ENCODE data around the gene PPP2R2B.

The PPP2R2B gene

GRCh38 chr5:146643776-146644175, 234.8 kb downstream of the PPP2R2B start:
- WGBS (ENCODE audit: extremely low coverage, insufficient coverage, insufficient read length): no CpG with 5 or more reads among the region's 2 CpGs
- no peak overlapping the region for H4K8ac ChIP-seq (ENCODE audit: low read depth, low read length)
- H3K36me3 ChIP-seq (ENCODE audit: control insufficient read depth in 1 of 2, insufficient read depth in 2 of 2, low read length in 2 of 2): no peaks in the 10 kb centered on the region
- H4K91ac ChIP-seq (ENCODE audit: low read depth, low read length): no peak overlapping the region
- H2BK5ac ChIP-seq (ENCODE audit: low read depth, low read length, poor library complexity): no peak overlapping the region
- H3K4me1 ChIP-seq (ENCODE audit: control insufficient read depth in 1 of 2, insufficient read depth in 2 of 2, low read length in 2 of 2): peaks cover 0 to 3% of the 10 kb centered on the region in 2 experiments
- H3K18ac ChIP-seq (ENCODE audit: low read length): no peak overlapping the region
- no peak overlapping the region for H3K9ac ChIP-seq (ENCODE audit: low read length)
- H2AK5ac ChIP-seq (ENCODE audit: low read length): no peak overlapping the region
- H3K79me2 ChIP-seq (ENCODE audit: control insufficient read depth, insufficient read depth, low read length, poor library complexity): no peaks in the 10 kb centered on the region
- no peak overlapping the region for H3K4ac ChIP-seq (ENCODE audit: low read depth, low read length)
- no peak overlapping the region for H3K4me2 ChIP-seq (ENCODE audit: low read length)
- H4K12ac ChIP-seq (ENCODE audit: low read depth, low read length): no peak overlapping the region
- no peaks in the 10 kb centered on the region for H3K79me1 ChIP-seq (ENCODE audit: low read length)
- no peak overlapping the region for H3K27ac ChIP-seq (ENCODE audit: low read depth, low read length)
- no peak overlapping the region for H2BK120ac ChIP-seq (ENCODE audit: insufficient read depth, low read length, poor library complexity)
- no peaks in the 10 kb centered on the region for H3K9me3 ChIP-seq (ENCODE audit: insufficient read depth, low read depth, low read length)
- H3K14ac ChIP-seq (ENCODE audit: low read length): no peak overlapping the region
- H2AFZ ChIP-seq (ENCODE audit: insufficient read depth, low read length, poor library complexity): no peak overlapping the region
- no peak overlapping the region for H3K4me3 ChIP-seq (ENCODE audit: low read depth, low read length)
- no peak overlapping the region for H2BK12ac ChIP-seq (ENCODE audit: low read length)
- no peak for DNase-seq
- no peaks in the 10 kb centered on the region for H3K27me3 ChIP-seq (ENCODE audit: insufficient read depth, low read length)
- no peak overlapping the region for H3K23ac ChIP-seq (ENCODE audit: low read length)

- H2BK12ac ChIP-seq (ENCODE audit: low read length): no peak overlapping the region
- no peaks in the 10 kb centered on the region for H3K79me2 ChIP-seq (ENCODE audit: control insufficient read depth, insufficient read depth, low read length, poor library complexity)
- no peaks in the 10 kb centered on the region for H3K4me1 ChIP-seq (ENCODE audit: control insufficient read depth in 1 of 2, insufficient read depth in 2 of 2, low read length in 2 of 2)
- no peak overlapping the region for H3K18ac ChIP-seq (ENCODE audit: low read length)
- no peak overlapping the region for H2AFZ ChIP-seq (ENCODE audit: insufficient read depth, low read length, poor library complexity)
- no peak overlapping the region for H2BK5ac ChIP-seq (ENCODE audit: low read depth, low read length, poor library complexity)
- H4K8ac ChIP-seq (ENCODE audit: low read depth, low read length): no peak overlapping the region
- no peaks in the 10 kb centered on the region for H3K79me1 ChIP-seq (ENCODE audit: low read length)
- no peak for DNase-seq
- no peak overlapping the region for H2AK5ac ChIP-seq (ENCODE audit: low read length)
- H2BK120ac ChIP-seq (ENCODE audit: insufficient read depth, low read length, poor library complexity): no peak overlapping the region
- no peak overlapping the region for H3K4ac ChIP-seq (ENCODE audit: low read depth, low read length)
- H4K12ac ChIP-seq (ENCODE audit: low read depth, low read length): no peak overlapping the region
- H3K9me3 ChIP-seq (ENCODE audit: insufficient read depth, low read depth, low read length): no peaks in the 10 kb centered on the region
- no peak overlapping the region for H3K27ac ChIP-seq (ENCODE audit: low read depth, low read length)
- no peak overlapping the region for H3K14ac ChIP-seq (ENCODE audit: low read length)
- H3K4me3 ChIP-seq (ENCODE audit: low read depth, low read length): no peak overlapping the region
- H3K36me3 ChIP-seq (ENCODE audit: control insufficient read depth in 1 of 2, insufficient read depth in 2 of 2, low read length in 2 of 2): no peaks in the 10 kb centered on the region
- H3K4me2 ChIP-seq (ENCODE audit: low read length): no peak overlapping the region
- H3K9ac ChIP-seq (ENCODE audit: low read length): no peak overlapping the region
- no peak overlapping the region for H4K91ac ChIP-seq (ENCODE audit: low read depth, low read length)
- WGBS (ENCODE audit: extremely low coverage, insufficient coverage, insufficient read length): no CpG with 5 or more reads among the region's 3 CpGs
- no peaks in the 10 kb centered on the region for H3K27me3 ChIP-seq (ENCODE audit: insufficient read depth, low read length)
- no peak overlapping the region for H3K23ac ChIP-seq (ENCODE audit: low read length)
Measured at GRCh38 chr5:146642410-146642809, 236.1 kb downstream of the PPP2R2B start.

GRCh38 chr5:146641941-146642340, 236.6 kb downstream of the PPP2R2B start:
- no peak overlapping the region for H4K91ac ChIP-seq (ENCODE audit: low read depth, low read length)
- WGBS (ENCODE audit: extremely low coverage, insufficient coverage, insufficient read length): no CpG with 5 or more reads among the region's 3 CpGs
- no peak overlapping the region for H3K4me3 ChIP-seq (ENCODE audit: low read depth, low read length)
- no peak overlapping the region for H3K27ac ChIP-seq (ENCODE audit: low read depth, low read length)
- no peaks in the 10 kb centered on the region for H3K79me1 ChIP-seq (ENCODE audit: low read length)
- H3K18ac ChIP-seq (ENCODE audit: low read length): no peak overlapping the region
- H3K79me2 ChIP-seq (ENCODE audit: control insufficient read depth, insufficient read depth, low read length, poor library complexity): no peaks in the 10 kb centered on the region
- H2AFZ ChIP-seq (ENCODE audit: insufficient read depth, low read length, poor library complexity): no peak overlapping the region
- no peak overlapping the region for H3K14ac ChIP-seq (ENCODE audit: low read length)
- peak overlapping the region; percentile 26 for H3K9ac ChIP-seq (ENCODE audit: low read length)
- no peaks in the 10 kb centered on the region for H3K4me1 ChIP-seq (ENCODE audit: control insufficient read depth in 1 of 2, insufficient read depth in 2 of 2, low read length in 2 of 2)
- H4K12ac ChIP-seq (ENCODE audit: low read depth, low read length): no peak overlapping the region
- DNase-seq: no peak
- no peaks in the 10 kb centered on the region for H3K9me3 ChIP-seq (ENCODE audit: insufficient read depth, low read depth, low read length)
- H2BK120ac ChIP-seq (ENCODE audit: insufficient read depth, low read length, poor library complexity): no peak overlapping the region
- no peaks in the 10 kb centered on the region for H3K27me3 ChIP-seq (ENCODE audit: insufficient read depth, low read length)
- H3K4ac ChIP-seq (ENCODE audit: low read depth, low read length): no peak overlapping the region
- no peak overlapping the region for H4K8ac ChIP-seq (ENCODE audit: low read depth, low read length)
- no peak overlapping the region for H2BK5ac ChIP-seq (ENCODE audit: low read depth, low read length, poor library complexity)
- no peak overlapping the region for H3K4me2 ChIP-seq (ENCODE audit: low read length)
- H3K23ac ChIP-seq (ENCODE audit: low read length): peak overlapping the region; percentile 15
- H2BK12ac ChIP-seq (ENCODE audit: low read length): no peak overlapping the region
- H3K36me3 ChIP-seq (ENCODE audit: control insufficient read depth in 1 of 2, insufficient read depth in 2 of 2, low read length in 2 of 2): no peaks in the 10 kb centered on the region
- H2AK5ac ChIP-seq (ENCODE audit: low read length): no peak overlapping the region

GRCh38 chr5:146640285-146640896, 238.2 kb downstream of the PPP2R2B start:
- Histone ChIP-seq H3K9me3 (ENCODE audit: insufficient read depth, low read depth, low read length) (no peaks in the 10 kb centered on the region), H2AK5ac (ENCODE audit: low read length) (no peak overlapping the region)
- DNase-seq: no peak

More at GRCh38 chr5:146640285-146640896, 238.2 kb downstream of the PPP2R2B start:
- H2AFZ ChIP-seq (ENCODE audit: insufficient read depth, low read length, poor library complexity): no peak overlapping the region
- H3K18ac ChIP-seq (ENCODE audit: low read length): no peak overlapping the region
- H2BK5ac ChIP-seq (ENCODE audit: low read depth, low read length, poor library complexity): no peak overlapping the region
- H3K27me3 ChIP-seq (ENCODE audit: insufficient read depth, low read length): no peaks in the 10 kb centered on the region
- H3K4me1 ChIP-seq (ENCODE audit: control insufficient read depth in 1 of 2, insufficient read depth in 2 of 2, low read length in 2 of 2): no peaks in the 10 kb centered on the region
- no peak overlapping the region for H3K14ac ChIP-seq (ENCODE audit: low read length)
- no peak overlapping the region for H4K12ac ChIP-seq (ENCODE audit: low read depth, low read length)
- no peak overlapping the region for H3K27ac ChIP-seq (ENCODE audit: low read depth, low read length)
- H3K23ac ChIP-seq (ENCODE audit: low read length): no peak overlapping the region
- no peaks in the 10 kb centered on the region for H3K36me3 ChIP-seq (ENCODE audit: control insufficient read depth in 1 of 2, insufficient read depth in 2 of 2, low read length in 2 of 2)
- H3K4me2 ChIP-seq (ENCODE audit: low read length): no peak overlapping the region
- WGBS (ENCODE audit: extremely low coverage, insufficient coverage, insufficient read length): no CpG with 5 or more reads among the region's 7 CpGs
- H3K79me2 ChIP-seq (ENCODE audit: control insufficient read depth, insufficient read depth, low read length, poor library complexity): no peaks in the 10 kb centered on the region
- H3K4me3 ChIP-seq (ENCODE audit: low read depth, low read length): no peak overlapping the region
- H4K91ac ChIP-seq (ENCODE audit: low read depth, low read length): no peak overlapping the region
- H2BK12ac ChIP-seq (ENCODE audit: low read length): no peak overlapping the region
- no peak overlapping the region for H4K8ac ChIP-seq (ENCODE audit: low read depth, low read length)
- H3K4ac ChIP-seq (ENCODE audit: low read depth, low read length): no peak overlapping the region
- no peak overlapping the region for H2BK120ac ChIP-seq (ENCODE audit: insufficient read depth, low read length, poor library complexity)
- no peak overlapping the region for H3K9ac ChIP-seq (ENCODE audit: low read length)
- H3K79me1 ChIP-seq (ENCODE audit: low read length): no peaks in the 10 kb centered on the region

All from trophoblast cell (in vitro differentiated cells and primary cell).